HCT116 (cell line): ENCODE results near the gene KLK12.

Source experiments
- EZH2 ChIP-seq: fragments of 200-600 bp; sonication (generic); IDR thresholded peaks from 2 replicates; pipeline ENCODE4 v1.6.1; 2017; ENCODE audit warnings: antibody characterized with exemption, mixed run types
- EZH2phosphoT487 ChIP-seq: fragments of 200-600 bp; IDR thresholded peaks from 2 replicates; pipeline ENCODE4 v1.6.1; 2018; ENCODE audit warnings: antibody characterized with exemption, borderline replicate concordance
- JUND ChIP-seq: IDR thresholded peaks from 2 replicates; pipeline ENCODE4 v1.6.1; 2012
- POLR2A ChIP-seq: IDR thresholded peaks from 2 replicates; pipeline ENCODE4 v1.7.0; 2011; ENCODE audit warnings: borderline replicate concordance; ENCODE audit not compliant: insufficient read depth, insufficient read length; ENCODE audit errors: extremely low read depth
- POLR2AphosphoS5 ChIP-seq: IDR thresholded peaks from 2 replicates; pipeline ENCODE4 v1.6.1; 2011; ENCODE audit warnings: mild to moderate bottlenecking, low read depth, low read length, moderate library complexity
- RAD21 ChIP-seq: IDR thresholded peaks from 2 replicates; pipeline ENCODE4 v1.6.1; 2012; ENCODE audit warnings: low read depth, mild to moderate bottlenecking
- SP1 ChIP-seq: IDR thresholded peaks from 2 replicates; pipeline ENCODE4 v1.6.1; 2012; ENCODE audit warnings: low read depth
- TCF7L2 ChIP-seq: IDR thresholded peaks from 2 replicates; pipeline ENCODE4 v1.7.0; 2011; ENCODE audit warnings: borderline replicate concordance, inconsistent platforms; ENCODE audit not compliant: insufficient read depth, insufficient read length; ENCODE audit errors: extremely low read depth
- YY1 ChIP-seq: IDR thresholded peaks from 2 replicates; pipeline ENCODE4 v1.6.1; 2011; ENCODE audit warnings: low read length, low read depth, moderate library complexity, mild to moderate bottlenecking; ENCODE audit not compliant: insufficient replicate concordance; ENCODE audit errors: extremely low read depth
- ZFX ChIP-seq: fragments of 450-650 bp; IDR thresholded peaks from 2 replicates; pipeline ENCODE4 v1.6.1; 2017
- ZNF274 ChIP-seq: fragments of 200-500 bp; sonication (Bioruptor generic); IDR thresholded peaks from 2 replicates; pipeline ENCODE4 v1.6.1; 2014; ENCODE audit warnings: mild to moderate bottlenecking, low read depth, low read length, inconsistent platforms
- TF ChIP-seq, protein P1 (sequence below), 3 experiments: fragments of 200-600 bp in 1 of 3; sonication (generic) in 1 of 3; IDR thresholded peaks in 2 of 3; conservative IDR thresholded peaks in 1 of 3; 2 replicates each; pipeline ENCODE4 v1.5.1; 2012 to 2017; ENCODE audit warnings: low read depth in 2 of 3, low read length in 2 of 3, antibody characterized with exemption in 1 of 3, borderline replicate concordance in 1 of 3, control low read depth in 1 of 3, mild to moderate bottlenecking in 1 of 3, mixed read lengths in 1 of 3, mixed run types in 1 of 3, moderate library complexity in 1 of 3; ENCODE audit not compliant: insufficient read depth in 1 of 3
- TF ChIP-seq, protein P2 (sequence below): IDR thresholded peaks from 2 replicates; pipeline ENCODE4 v1.6.1; 2012

DNA sequence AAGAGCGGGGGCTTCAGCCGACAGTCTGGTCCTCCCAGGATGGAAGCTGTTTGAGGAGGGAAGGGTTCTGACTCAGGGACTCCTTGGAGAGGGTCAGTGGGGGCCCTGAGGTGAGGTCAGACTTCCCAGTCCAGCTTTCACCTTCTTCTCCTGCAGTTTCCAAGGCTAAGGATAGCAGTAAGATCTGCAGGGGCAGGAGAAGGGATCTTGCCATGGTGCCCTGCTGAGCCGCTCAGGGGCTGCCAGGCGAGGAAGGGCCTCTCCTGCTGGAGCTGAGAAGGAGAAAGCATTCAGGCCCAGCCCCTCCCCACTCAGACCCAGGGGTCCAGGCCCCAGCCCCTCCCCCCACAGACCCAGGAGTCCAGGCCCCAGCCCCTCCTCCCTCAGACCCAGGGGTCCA is 52.6 kb downstream of the KLK12 start:
- TF ChIP-seq, protein P1, sequence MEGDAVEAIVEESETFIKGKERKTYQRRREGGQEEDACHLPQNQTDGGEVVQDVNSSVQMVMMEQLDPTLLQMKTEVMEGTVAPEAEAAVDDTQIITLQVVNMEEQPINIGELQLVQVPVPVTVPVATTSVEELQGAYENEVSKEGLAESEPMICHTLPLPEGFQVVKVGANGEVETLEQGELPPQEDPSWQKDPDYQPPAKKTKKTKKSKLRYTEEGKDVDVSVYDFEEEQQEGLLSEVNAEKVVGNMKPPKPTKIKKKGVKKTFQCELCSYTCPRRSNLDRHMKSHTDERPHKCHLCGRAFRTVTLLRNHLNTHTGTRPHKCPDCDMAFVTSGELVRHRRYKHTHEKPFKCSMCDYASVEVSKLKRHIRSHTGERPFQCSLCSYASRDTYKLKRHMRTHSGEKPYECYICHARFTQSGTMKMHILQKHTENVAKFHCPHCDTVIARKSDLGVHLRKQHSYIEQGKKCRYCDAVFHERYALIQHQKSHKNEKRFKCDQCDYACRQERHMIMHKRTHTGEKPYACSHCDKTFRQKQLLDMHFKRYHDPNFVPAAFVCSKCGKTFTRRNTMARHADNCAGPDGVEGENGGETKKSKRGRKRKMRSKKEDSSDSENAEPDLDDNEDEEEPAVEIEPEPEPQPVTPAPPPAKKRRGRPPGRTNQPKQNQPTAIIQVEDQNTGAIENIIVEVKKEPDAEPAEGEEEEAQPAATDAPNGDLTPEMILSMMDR (IDR thresholded peaks at IDR 0.05 in 2 of 3, conservative IDR thresholded peaks at IDR 0.05 in 1 of 3; ENCODE audit: borderline replicate concordance in 1 of 3, insufficient read depth in 1 of 3, low read depth in 2 of 3, low read length in 2 of 3): no peak
- TF ChIP-seq EZH2phosphoT487 (no peak), SP1 (no peak), ZNF274 (no peak), TCF7L2 (no peak), RAD21 (no peak), POLR2AphosphoS5 (no peak), YY1 (no peak), JUND (no peak), POLR2A (no peak), EZH2 (no peak), ZFX (no peak)
- TF ChIP-seq, protein P2, sequence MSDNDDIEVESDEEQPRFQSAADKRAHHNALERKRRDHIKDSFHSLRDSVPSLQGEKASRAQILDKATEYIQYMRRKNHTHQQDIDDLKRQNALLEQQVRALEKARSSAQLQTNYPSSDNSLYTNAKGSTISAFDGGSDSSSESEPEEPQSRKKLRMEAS: no peak
